GM18507 (cell line): ENCODE results near the gene TNIK.

Experiments used
- DNase-seq: peaks from one replicate; pipeline ENCODE4 v3.0.0; 2011; ENCODE audit warnings: low read depth; ENCODE audit not compliant: insufficient read length; ENCODE audit errors: extremely low spot score
- FAIRE-seq: peaks from 2 replicates; lab custom pipeline; 2011; peaks lifted over from hg19 to GRCh38; lab: Jason Lieb, UNC

The TNIK gene

GRCh38 chr3:171116365-171116764, 343.8 kb downstream of the TNIK start:
- DNase-seq (no peak), FAIRE-seq (no peak)

- FAIRE-seq (no peak), DNase-seq (no peak)
Measured at GRCh38 chr3:171115667-171116066, 344.5 kb downstream of the TNIK start.

GRCh38 chr3:171113716-171114115, 346.5 kb downstream of the TNIK start:
- FAIRE-seq (no peak), DNase-seq (no peak)

- FAIRE-seq: no peak
- no peak for DNase-seq
Measured at GRCh38 chr3:171110715-171111114, 349.5 kb downstream of the TNIK start.

- FAIRE-seq: no peak
- no peak for DNase-seq
Measured at GRCh38 chr3:171108066-171108465, 352.1 kb downstream of the TNIK start.

- FAIRE-seq (no peak), DNase-seq (no peak)
Measured at GRCh38 chr3:171103185-171103584, 357.0 kb downstream of the TNIK start.

- DNase-seq (no peak), FAIRE-seq (no peak)
Measured at GRCh38 chr3:171101982-171102641, 358.1 kb downstream of the TNIK start.

GRCh38 chr3:171099911-171100310, 360.3 kb downstream of the TNIK start:
- DNase-seq (no peak), FAIRE-seq (no peak)

GRCh38 chr3:171095063-171095462, 365.1 kb downstream of the TNIK start:
- peak; percentile 58 for FAIRE-seq
- no peak for DNase-seq

- FAIRE-seq (no peak), DNase-seq (no peak)
Measured at GRCh38 chr3:171094411-171094810, 365.8 kb downstream of the TNIK start.

GRCh38 chr3:171093462-171093861, 366.7 kb downstream of the TNIK start:
- FAIRE-seq: no peak
- DNase-seq: no peak

GRCh38 chr3:171092467-171092911, 367.7 kb downstream of the TNIK start:
- FAIRE-seq: no peak

GRCh38 chr3:171090321-171090720, 369.9 kb downstream of the TNIK start:
- DNase-seq: no peak
- no peak for FAIRE-seq

More at GRCh38 chr3:171092467-171092911, 367.7 kb downstream of the TNIK start:
- DNase-seq: no peak

GRCh38 chr3:171088964-171089754, 371.0 kb downstream of the TNIK start:
- DNase-seq: no peak
- no peak for FAIRE-seq

- FAIRE-seq: no peak
- no peak for DNase-seq
Measured at GRCh38 chr3:171088496-171088895, 371.7 kb downstream of the TNIK start.

- no peak for DNase-seq
- FAIRE-seq: no peak
Measured at GRCh38 chr3:171086914-171087313, 373.3 kb downstream of the TNIK start.

- FAIRE-seq (no peak), DNase-seq (no peak)
Measured at GRCh38 chr3:171077261-171077660, 382.9 kb downstream of the TNIK start.

- DNase-seq: no peak
- FAIRE-seq: no peak
Measured at GRCh38 chr3:171072432-171072831, 387.8 kb downstream of the TNIK start.

GRCh38 chr3:171068658-171069057, 391.5 kb downstream of the TNIK start:
- DNase-seq: no peak
- FAIRE-seq: no peak

- FAIRE-seq (no peak), DNase-seq (no peak)
Measured at GRCh38 chr3:171066206-171066605, 394.0 kb downstream of the TNIK start.

- no peak for FAIRE-seq
- no peak for DNase-seq
Measured at GRCh38 chr3:171065732-171066131, 394.5 kb downstream of the TNIK start.
